ENCODE data around the gene GCN1. TPM values are rescaled to one million over a fixed set of nuclear protein-coding genes. Genes with fewer than 3 reads are reported as not detected.

GCN1 gene
- total RNA-seq, 2 donors from 2014 or later: 50.2 to 52.5 TPM

DNA sequence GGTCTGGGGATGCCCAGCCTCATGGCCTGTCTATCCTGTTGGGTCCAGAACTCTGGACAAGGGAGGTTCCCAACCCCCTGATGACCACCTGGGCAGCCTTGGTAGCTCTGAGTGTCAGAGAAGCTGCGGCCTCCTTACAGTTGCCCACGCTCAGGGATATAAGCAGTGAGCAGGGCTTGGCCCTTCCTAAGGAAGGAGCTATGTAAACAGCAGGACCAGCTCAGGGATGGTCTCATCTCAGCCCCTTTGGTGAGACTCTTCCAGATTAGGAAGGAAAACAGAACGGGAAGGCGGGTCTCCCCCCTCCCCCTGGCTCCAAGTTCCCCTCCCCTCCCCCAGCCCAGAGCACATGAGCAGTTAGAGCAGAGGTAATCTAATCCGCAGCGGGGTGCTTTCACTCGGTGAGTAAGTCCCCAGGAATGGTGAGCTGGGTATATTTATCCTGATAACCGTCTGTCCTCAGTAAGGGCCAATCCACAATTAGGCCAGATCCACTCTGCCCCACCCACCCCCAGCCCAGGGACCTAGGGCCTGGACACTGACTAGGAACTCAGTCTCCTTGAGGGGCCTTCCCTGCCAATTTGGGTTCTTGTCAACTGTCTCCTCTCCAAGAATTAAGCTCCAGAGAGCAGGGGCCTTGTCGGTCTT lies 35.9 kb upstream of the GCN1 start:
- intact Hi-C loops (cut with DNase I): loop anchor here in 1 of 2 donors (2.0 kb wide), 1 partner anchor 64 kb away; no protein-coding TSS in a partner anchor
- peak; percentile 88 for DNase-seq (ENCODE audit: low spot score)

- intact Hi-C loops (cut with DNase I): loop anchor here (2.0 to 5.0 kb wide), 3 partner anchors 35 to 65 kb away; partner anchors contain the start of gene PXN (in 2 of the 2)
- no peak for DNase-seq (ENCODE audit: low spot score)
These were observed 35.2 kb upstream of the GCN1 start for GRCh38 chr12:120229487-120230325.

DNA sequence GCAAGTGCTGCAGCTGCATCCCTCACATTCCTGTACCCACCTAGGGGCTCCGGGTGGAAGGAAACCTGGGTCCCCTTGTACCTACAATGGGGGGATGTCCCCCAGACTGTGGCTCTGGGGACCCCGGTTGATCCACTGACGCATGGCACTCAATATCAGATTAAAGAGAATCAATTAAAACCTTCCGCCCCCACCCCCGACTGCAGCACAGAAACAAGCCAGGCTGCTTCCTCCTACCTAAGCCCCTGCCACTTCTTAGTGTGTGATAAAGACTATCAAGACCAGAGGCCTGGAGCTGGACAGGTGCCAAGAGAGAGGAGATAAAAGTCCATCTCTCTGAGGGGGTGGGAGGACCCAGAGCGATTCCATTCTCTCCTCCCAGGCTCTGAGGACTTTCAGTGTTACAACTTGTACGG lies 34.6 kb upstream of the GCN1 start:
- DNase-seq (ENCODE audit: low spot score): no peak
- intact Hi-C loops (cut with DNase I): loop anchor here (2.0 to 5.0 kb wide), 2 partner anchors 36 to 38 kb away; partner anchors contain the start of gene PXN (in 2 of the 2)

DNA sequence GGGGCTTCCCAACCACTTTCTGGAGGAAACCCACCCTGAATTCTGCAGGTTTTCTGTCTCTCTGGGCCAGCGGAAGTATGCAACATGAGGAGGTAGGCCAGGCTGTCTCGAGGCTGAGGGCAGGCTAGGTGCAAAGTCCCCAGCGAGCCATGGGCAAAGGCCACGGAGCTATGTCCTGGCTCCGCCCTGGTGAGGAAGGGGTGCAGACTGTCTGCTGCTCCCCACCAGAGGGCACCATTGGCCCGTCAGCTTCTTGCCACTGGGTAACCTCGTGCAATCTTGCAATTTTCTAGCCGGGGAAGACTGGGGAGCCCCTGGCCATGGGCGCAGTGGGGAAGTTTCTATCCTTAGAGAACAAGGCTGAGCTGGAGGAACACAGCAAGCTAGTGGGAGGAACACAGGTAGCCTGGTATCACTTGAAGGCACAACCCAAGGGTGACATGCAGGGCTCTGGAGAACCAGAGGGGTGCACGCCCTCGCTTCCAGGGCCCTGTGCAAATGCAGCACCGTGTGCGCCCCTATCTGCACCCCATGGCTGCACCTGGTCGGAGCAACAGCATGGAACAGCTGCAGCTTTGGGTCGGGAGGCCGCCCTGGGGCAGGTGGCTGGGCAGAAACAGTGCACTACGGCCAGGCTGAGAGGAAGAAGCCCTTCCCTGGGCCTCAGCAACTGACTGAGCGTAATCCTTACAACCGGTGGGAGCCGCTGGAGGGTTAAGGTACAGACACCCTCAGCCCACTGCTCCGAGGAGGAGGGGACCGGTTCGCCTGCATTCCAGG lies 34.0 kb upstream of the GCN1 start:
- peak; percentile 97 for DNase-seq (ENCODE audit: low spot score)
- intact Hi-C loops (cut with DNase I): loop anchor here (2.0 to 5.0 kb wide), 2 partner anchors 36 to 39 kb away; partner anchors contain the start of gene PXN (in 2 of the 2)

- DNase-seq (ENCODE audit: low spot score): no peak
- intact Hi-C loops (cut with DNase I): loop anchor here (2.0 to 5.0 kb wide), 2 partner anchors 37 to 39 kb away; partner anchors contain the start of gene PXN (in 2 of the 2)
These were observed 33.5 kb upstream of the GCN1 start for GRCh38 chr12:120228041-120228290.

DNA sequence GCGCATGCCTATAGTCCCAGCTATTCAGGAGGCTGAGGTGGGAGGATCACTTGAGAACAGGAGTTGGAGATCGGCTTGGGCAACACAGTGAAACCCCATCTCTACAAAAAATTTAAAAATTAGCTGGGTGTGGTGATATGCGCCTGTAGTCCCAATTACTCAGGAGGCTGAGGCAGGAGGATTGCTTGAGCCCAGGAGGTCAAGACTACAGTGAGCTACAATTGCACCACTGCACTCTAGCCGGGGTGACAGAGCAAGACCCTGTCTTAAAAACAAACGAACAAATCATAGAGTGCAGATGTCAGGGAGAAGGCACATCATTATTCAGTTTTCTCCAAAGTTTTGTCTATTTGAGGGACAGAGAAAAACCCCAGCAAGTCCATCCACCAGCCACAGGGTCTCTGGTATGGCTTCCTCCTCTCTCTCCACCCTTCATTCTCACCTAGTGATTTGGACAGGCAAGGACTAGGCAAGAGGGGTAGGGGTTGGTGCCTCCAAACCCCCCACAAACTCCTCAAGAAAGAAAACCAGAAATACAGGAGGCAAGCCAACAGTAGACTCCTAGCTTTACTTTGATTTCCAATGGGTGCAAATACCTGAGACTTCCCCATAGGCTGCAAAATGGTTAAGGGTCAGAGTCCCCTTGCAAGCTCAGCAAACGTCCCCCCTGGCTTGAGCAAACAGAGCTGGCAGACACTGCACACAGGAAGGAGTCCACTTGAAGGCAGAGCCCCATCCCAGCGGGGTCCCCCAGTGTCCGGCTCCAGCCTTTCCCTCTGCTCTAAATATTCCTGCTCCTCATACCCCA lies 32.9 kb upstream of the GCN1 start:
- intact Hi-C loops (cut with DNase I): loop anchor here (2.0 to 5.0 kb wide), 2 partner anchors 37 to 40 kb away; partner anchors contain the start of gene PXN (in 2 of the 2)
- DNase-seq (ENCODE audit: low spot score): no peak

GRCh38 chr12:120225852-120226640 lies 31.5 kb upstream of the GCN1 start:
- no peak for DNase-seq (ENCODE audit: low spot score)

DNA sequence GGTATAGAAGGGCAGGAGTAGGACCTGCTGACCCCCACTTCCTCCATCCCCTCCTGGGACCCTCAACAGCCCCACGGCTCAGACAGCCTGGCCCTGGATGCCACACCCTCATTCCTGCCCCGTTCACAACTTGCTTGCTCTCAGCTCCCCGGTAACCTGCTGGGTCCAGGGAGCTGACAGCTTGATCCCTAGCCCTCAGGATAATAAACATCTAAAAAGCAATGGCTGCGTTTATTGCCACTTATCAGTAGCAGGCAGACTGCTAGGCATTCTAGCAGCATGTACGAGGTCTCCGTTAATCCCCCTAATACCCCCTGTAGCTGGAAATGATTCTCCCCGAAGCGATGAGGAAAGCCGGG lies 30.7 kb upstream of the GCN1 start:
- no peak for DNase-seq (ENCODE audit: low spot score)
- intact Hi-C loops (cut with DNase I): loop anchor here in 1 of 2 donors (5.0 kb wide), 1 partner anchor 42 kb away; the partner anchor contains the start of gene PXN

More at GRCh38 chr12:120225852-120226640, 31.5 kb upstream of the GCN1 start:
- intact Hi-C loops (cut with DNase I): loop anchor here in 1 of 2 donors (5.0 kb wide), 1 partner anchor 41 kb away; the partner anchor contains the start of gene PXN

GRCh38 chr12:120224304-120225199 lies 30.0 kb upstream of the GCN1 start:
- no peak for DNase-seq (ENCODE audit: low spot score)
- intact Hi-C loops (cut with DNase I): loop anchor here in 1 of 2 donors (5.0 kb wide), 1 partner anchor 43 kb away; the partner anchor contains the start of gene PXN

DNA sequence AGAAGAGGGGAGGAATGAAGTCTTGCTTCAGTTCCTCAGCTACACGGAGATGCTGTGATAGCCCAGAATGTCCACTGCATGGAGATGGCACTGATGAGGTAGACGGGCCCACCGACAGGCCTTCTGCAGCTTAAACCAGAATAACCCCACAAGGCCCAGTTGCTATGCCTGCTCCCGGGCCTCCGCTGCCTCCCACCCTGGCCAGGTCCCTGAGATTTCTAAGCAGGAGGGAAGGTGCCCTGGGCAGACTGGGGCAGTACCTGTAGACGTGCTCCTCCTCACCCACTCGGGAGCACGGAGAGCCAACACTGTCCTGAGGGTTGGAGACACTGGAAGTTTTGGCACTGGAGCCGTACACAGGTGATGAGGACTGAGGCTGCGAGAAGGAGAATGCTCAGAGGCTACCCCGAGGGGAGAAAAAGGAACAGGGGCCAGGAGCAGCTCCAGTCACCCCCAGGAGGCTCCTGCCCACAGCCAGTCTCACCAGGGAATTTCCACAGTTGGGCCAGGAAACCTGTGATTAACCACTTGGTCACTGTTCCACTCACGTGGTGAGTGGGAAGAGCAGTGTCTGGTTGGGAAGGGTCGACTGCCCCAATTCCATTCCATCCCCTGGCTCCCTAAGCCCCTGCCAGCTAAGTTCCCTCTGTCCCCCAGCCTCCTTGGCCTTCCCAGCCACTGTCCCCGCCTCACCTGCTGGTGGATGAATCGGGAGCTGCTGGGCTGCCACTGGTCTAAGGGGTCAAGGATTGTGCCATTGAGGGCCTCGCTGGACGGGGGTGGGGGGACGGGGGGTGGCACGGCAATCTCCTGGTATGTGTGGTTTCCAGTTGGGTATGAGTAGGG lies 29.2 kb upstream of the GCN1 start:
- no peak for DNase-seq (ENCODE audit: low spot score)
- intact Hi-C loops (cut with DNase I): loop anchor here in 1 of 2 donors (2.0 kb wide), 1 partner anchor 63 kb away; no protein-coding TSS in a partner anchor

DNA sequence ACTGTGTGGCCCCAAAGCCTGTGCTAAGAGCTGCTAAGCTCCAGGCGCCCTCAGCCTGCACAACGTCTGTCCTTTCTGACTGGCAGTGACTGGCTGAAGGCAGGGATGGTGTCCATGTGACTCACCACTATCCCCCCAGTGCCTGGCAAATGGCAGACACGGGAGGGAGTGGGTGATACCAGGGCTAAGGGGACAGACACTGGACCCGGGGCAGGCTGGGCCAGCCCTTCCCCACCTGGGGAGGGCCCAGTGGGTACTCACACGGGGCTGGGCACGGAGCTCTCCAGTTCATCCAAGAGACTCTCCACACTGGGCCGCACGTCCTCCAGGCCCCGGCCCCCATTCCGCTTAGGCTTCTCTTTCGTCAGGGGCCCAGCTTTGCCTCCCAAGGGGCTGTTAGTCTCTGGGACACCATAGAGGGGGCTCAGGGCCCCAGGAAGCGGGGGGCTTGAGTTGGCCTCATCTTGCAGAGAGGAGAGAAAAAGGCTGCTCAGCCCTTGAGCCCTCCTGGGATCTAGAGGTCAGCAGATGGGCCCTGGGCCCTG lies 27.8 kb upstream of the GCN1 start:
- DNase-seq (ENCODE audit: low spot score): no peak
- intact Hi-C loops (cut with DNase I): loop anchor here in 1 of 2 donors (2.0 kb wide), 1 partner anchor 64 kb away; no protein-coding TSS in a partner anchor

- no peak for DNase-seq (ENCODE audit: low spot score)
- intact Hi-C loops (cut with DNase I): no loop called here
These were observed 27.0 kb upstream of the GCN1 start for GRCh38 chr12:120221576-120221900.

GRCh38 chr12:120220838-120221575 lies 26.5 kb upstream of the GCN1 start:
- intact Hi-C loops (cut with DNase I): no loop called here

DNA sequence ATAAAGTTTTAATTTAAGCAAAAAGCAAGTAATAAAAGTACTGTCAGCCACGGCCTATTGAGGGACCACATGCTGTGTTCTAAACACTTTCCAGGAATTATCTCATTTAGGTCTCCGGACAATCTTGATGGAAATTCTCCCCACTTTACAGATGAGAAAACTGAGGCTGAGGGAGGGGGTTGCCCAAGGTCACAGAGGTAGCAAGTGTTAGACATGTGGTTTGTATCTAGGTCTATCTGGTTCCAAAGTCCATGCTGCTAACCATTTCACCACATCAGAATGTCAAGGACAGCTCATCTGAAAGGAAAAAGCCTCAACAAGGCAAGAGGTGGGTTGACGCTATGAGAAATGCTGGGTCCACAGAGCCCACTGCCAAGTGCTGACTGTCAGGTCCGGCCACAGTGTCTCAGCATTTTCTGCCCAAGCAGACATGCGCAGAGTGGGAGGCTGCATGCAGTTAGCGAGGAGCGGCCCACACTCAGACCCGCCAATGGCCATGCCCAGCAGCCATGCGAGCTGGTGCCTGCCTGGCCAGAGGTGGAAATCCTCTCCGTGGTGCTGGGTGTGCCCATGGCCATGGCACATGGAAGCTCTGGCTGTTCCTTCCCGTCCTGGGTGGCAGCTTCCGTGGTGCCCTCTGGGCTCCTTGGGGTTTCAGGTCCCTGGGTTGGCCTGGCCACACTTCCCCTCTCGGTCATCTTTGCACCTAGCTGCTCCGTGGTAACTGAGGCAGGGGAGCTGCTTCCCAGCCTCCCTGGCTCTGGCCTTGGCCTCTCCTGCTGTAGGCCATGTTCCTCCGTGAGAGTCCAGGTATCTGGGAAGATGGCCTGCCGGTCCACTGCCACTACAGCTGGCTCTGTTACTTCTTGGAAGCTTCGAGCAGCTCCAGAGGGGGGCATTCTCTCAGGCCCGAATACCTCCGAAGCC lies 24.4 kb upstream of the GCN1 start:
- DNase-seq (ENCODE audit: low spot score): no peak
- intact Hi-C loops (cut with DNase I): no loop called here

More at GRCh38 chr12:120220838-120221575, 26.5 kb upstream of the GCN1 start:
- no peak for DNase-seq (ENCODE audit: low spot score)
